IPS DF 4.7 (cell line): ENCODE data around the gene MAEA.
"Not testable (repeated sequence)": the region's sequence is repeated elsewhere in the genome, so short reads cannot be mapped to it uniquely, and the experiment has no call there.

Experiments
- DNase-seq: peaks from one replicate; pipeline ENCODE4 v3.0.0-alpha.2; 2013; ENCODE audit warnings: low spot score; ENCODE audit errors: extremely low read depth

Gene MAEA

GRCh38 chr4:1365271-1366178 lies 75.8 kb downstream of the MAEA start:
- no peak for DNase-seq

GRCh38 chr4:1366371-1367229 lies 76.9 kb downstream of the MAEA start:
- no peak for DNase-seq

- no peak for DNase-seq
Observed at GRCh38 chr4:1367230-1367935, 77.7 kb downstream of the MAEA start.

GRCh38 chr4:1367936-1368289 lies 78.2 kb downstream of the MAEA start:
- no peak for DNase-seq

GRCh38 chr4:1368421-1369090 lies 78.9 kb downstream of the MAEA start:
- DNase-seq, result no peak

DNA sequence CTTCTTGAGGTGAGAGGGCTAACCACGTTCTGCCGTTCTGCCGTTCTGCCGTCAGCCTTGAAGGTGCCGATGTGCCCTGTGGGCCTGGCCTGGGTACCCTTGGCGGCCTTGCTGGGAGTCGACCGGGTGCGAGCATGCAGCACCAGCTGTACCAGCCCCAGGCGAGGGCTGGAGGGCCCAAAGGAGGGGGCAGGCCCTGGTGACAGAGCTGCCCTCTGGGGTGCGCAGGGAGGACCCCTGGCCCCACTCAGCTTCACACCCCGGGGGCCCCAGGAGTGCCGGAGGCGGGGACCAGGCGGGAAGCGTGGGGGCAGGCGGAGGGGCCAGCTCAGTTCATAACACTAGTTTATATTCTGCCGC lies 79.4 kb downstream of the MAEA start:
- DNase-seq, result no peak

DNA sequence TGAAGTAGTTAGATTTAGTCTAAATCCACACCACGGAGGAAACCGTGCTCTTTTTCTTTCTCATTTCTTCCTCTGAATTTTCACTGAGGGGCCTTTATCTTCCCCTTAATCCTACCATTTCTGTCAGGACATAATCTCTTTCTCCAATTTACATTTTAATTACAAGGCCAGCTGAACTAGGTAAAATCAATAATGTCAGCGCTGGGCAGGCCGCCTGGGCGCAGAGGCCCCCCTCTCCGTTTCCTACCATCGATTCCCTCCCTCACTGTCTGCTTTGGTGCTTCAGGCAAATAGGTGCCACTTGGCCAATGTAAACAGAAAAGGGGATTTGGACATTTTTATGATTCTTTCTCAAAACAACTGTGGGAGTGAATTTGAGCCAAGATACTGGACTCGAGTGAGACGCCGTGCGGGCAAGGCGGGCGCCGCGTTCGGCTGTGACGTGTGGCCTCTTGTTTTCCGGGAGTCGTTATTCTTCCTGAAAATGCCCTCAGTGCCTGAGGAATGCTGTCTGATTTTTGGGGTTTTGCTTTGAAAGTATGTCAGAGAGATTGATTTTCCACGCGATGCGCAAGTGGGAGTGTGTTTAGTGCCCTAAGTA lies 79.9 kb downstream of the MAEA start:
- no peak for DNase-seq

GRCh38 chr4:1370321-1371124 lies 80.8 kb downstream of the MAEA start:
- no peak for DNase-seq

GRCh38 chr4:1371176-1372165 lies 81.8 kb downstream of the MAEA start:
- DNase-seq, result no peak

DNA sequence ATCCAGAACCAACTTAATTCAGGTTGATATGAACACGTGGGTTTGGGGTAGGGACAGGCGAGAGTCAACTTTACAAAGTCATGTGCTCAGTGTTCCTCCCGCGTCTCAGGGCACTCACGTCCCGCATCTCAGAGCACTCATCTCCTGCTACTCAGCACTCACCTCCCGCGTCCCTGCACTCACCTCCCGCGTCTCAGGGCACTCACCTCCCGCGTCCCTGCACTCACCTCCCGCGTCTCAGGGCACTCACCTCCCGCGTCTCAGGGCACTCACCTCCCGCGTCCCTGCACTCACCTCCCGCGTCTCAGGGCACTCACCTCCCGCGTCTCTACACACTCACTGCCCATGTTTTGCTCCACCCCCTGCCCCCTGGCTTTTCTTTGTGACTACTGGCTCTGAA lies 82.9 kb downstream of the MAEA start:
- not testable (repeated sequence) for DNase-seq

- no peak for DNase-seq
Observed at GRCh38 chr4:1373892-1374705, 84.4 kb downstream of the MAEA start.

DNA sequence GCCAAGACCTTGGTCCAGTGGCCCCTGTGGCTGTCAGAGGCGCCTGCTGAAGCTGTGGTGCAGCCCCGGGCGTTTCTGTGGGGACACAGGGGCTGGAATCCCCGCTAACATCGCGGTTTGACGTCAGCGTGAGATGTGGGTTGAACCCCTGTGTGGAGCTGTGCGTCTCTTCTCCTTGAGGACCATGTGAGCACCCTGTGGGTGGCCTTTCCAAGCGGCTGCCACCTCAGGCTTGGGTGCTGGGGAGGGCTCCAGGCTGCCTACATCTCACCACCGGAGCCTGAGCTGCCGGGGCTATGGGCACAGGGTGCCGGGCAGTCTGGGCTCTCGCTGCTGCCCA lies 85.0 kb downstream of the MAEA start:
- no peak for DNase-seq

GRCh38 chr4:1375051-1375721 lies 85.5 kb downstream of the MAEA start:
- no peak for DNase-seq

DNA sequence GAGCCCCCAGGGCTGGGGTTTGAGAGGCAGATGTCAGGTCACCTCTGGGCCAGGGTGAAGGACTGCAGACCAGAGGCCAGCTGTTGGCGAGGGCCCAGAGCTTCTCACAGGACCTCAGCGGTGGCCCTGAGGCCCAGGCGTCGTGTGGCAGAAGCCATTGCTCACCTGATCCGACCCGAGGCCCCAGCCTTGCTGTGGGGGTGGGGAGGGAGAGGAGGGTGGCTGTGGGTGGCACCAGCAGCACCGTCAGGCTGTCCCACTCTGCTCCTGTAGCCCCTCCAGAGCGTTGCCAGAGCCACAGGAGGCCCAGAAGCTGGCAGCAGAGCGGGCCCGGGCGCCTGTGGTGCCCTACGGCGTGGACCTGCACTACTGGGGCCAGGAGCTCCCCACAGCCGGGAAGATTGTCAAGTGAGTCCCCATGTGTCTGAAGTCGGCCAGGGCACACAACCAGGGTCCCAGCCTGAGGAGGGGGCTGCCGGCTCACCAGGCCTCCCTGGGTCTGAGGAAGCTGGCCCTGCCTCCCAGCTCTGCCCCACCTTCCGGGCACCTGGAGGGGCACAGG lies 86.2 kb downstream of the MAEA start:
- no peak for DNase-seq

- DNase-seq, result no peak
Observed at GRCh38 chr4:1376391-1376840, 86.7 kb downstream of the MAEA start.

DNA sequence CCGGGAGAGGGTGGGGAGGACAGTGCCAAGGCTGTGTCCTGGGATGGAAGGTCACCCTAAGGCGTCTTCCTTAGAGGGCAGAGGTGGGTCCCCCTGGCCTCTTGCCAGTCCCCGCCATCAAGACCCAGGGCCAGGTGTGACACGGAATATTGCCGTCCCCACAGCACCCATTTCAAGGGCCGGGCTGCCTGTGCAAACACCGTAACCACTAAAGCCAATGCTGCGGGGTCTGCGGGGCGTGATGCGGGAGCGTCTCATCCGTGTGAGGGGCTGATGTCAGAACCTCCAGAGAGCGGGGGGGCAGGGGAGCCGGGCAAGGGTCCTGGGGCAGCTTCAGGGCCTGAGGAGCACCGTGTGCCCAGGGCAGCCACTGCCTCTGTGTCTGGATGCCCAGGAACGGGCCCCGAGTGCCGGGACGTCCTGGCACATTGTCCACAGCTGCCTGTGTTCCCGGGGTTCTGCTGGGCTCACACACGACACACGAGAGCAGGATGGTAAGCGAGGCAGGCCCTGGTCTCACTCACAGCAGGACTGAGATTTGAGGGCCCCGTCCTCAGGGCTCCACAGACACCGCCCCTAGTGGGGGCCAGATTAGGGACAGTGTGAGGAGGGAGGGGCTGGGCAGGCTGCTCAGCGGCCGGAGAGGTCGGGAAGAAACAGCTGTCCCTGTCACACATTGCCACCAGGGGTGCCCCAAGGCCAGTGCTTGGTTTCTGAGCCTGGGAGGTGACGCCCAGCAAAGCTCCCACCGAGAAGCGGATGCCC lies 87.3 kb downstream of the MAEA start:
- DNase-seq, result no peak
